M059J (cell line): ENCODE data around the gene C6. TPM values are rescaled to one million over a fixed set of nuclear protein-coding genes. Genes with fewer than 3 reads are reported as not detected.
A peak's percentile ranks its signal among the peaks of the same experiment; 100 is the strongest.
"Not testable (repeated sequence)": the region's sequence is repeated elsewhere in the genome, so short reads cannot be mapped to it uniquely, and the experiment has no call there.

ENCODE experiments used
- DNase-seq: peaks from one replicate; pipeline ENCODE4 v3.0.0-alpha.2; 2012; ENCODE audit warnings: low read depth
- total RNA-seq: library from RNA; depleted of rRNA; stranded (reverse); fragments of >200 nt; shearing (Covaris generic); gene quantifications from 2 replicates; pipeline ENCODE4 v1.2.3, GENCODE V29; 2014; rRNA removed

The C6 gene
- total RNA-seq, result 0.17 and 1.6 TPM in 2 replicates

- no peak for DNase-seq
These were observed at the start of gene C6 for GRCh38 chr5:41213340-41213739. TSS of gene C6 (minus strand) at chr5:41213532. CDS start at chr5:41203230, 10,302 bp downstream.

- DNase-seq, result peak; percentile 47
These were observed 43.1 kb upstream of the C6 start for GRCh38 chr5:41256400-41256799.

- DNase-seq, result peak; percentile 7
These were observed 39.8 kb upstream of the C6 start for GRCh38 chr5:41253109-41253508.

- DNase-seq, result peak; percentile 26
These were observed 38.7 kb upstream of the C6 start for GRCh38 chr5:41252036-41252435.

GRCh38 chr5:41250351-41250987 is 37.1 kb upstream of the C6 start:
- DNase-seq, result no peak

GRCh38 chr5:41247135-41247534 is 33.8 kb upstream of the C6 start:
- DNase-seq, result no peak

GRCh38 chr5:41246376-41246775 is 33.0 kb upstream of the C6 start:
- peak; percentile 93 for DNase-seq

GRCh38 chr5:41243558-41243957 is 30.2 kb upstream of the C6 start:
- DNase-seq, result no peak

GRCh38 chr5:41240985-41241384 is 27.7 kb upstream of the C6 start:
- DNase-seq, result no peak

- DNase-seq, result no peak
These were observed 27.1 kb upstream of the C6 start for GRCh38 chr5:41240390-41240789.

GRCh38 chr5:41234475-41234874 is 21.1 kb upstream of the C6 start:
- no peak for DNase-seq

GRCh38 chr5:41232797-41233196 is 19.5 kb upstream of the C6 start:
- no peak for DNase-seq

- DNase-seq, result not testable (repeated sequence)
These were observed 16.9 kb upstream of the C6 start for GRCh38 chr5:41230276-41230675.

- no peak for DNase-seq
These were observed 10.6 kb upstream of the C6 start for GRCh38 chr5:41223962-41224361.

- no peak for DNase-seq
These were observed 6.4 kb upstream of the C6 start for GRCh38 chr5:41219658-41220269.

GRCh38 chr5:41218929-41219657 is 5.8 kb upstream of the C6 start:
- DNase-seq, result no peak

- no peak for DNase-seq
These were observed 850 bp upstream of the C6 start for GRCh38 chr5:41214182-41214581.

GRCh38 chr5:41212935-41213334 is 397 bp downstream of the C6 start:
- DNase-seq, result no peak

GRCh38 chr5:41211417-41211816 is 1.9 kb downstream of the C6 start:
- DNase-seq, result no peak

GRCh38 chr5:41205475-41205874 is 7.9 kb downstream of the C6 start:
- DNase-seq, result not testable (repeated sequence)

GRCh38 chr5:41203033-41203432 is 10.3 kb downstream of the C6 start:
- no peak for DNase-seq

- DNase-seq, result no peak
These were observed 12.1 kb downstream of the C6 start for GRCh38 chr5:41201082-41201772.
